Thoracic aorta (tissue), 2 donors: ENCODE measurements around the gene SERPINE2. TPM values are rescaled to one million over a fixed set of nuclear protein-coding genes. Genes with fewer than 3 reads are reported as not detected.

Experiments used
- ATAC-seq: fragments of 150-250 bp; one replicate; pipeline ENCODE4 v1.8.0; 2017; ENCODE audit warnings: low read depth; ENCODE audit not compliant: insufficient number of reproducible peaks, low FRiP score
- DNase-seq: peaks from one replicate; pipeline ENCODE4 v3.0.0-alpha.2; 2020; ENCODE audit warnings: low spot score
- H3K27ac ChIP-seq, 2 donors: fragments of 200-600 bp; sonication (generic); 1 replicate in 1 of 2; 2 replicates in 1 of 2; pipeline ENCODE4 v1.5.1; 2016; ENCODE audit warnings: mild to moderate bottlenecking in 2 of 2, moderate library complexity in 2 of 2
- H3K27me3 ChIP-seq: fragments of 200-600 bp; sonication (generic); replicated peaks from 2 replicates; pipeline ENCODE4 v1.6.0; 2016; ENCODE audit warnings: mild to moderate bottlenecking; ENCODE audit not compliant: insufficient read depth
- H3K36me3 ChIP-seq: fragments of 200-600 bp; sonication (generic); one replicate; pipeline ENCODE4 v1.5.1; 2016
- H3K4me1 ChIP-seq, 2 donors: fragments of 200-600 bp; sonication (generic); 1 replicate in 1 of 2; 2 replicates in 1 of 2; pipeline versions ENCODE4 v1.5.1 to v1.6.0; 2016; ENCODE audit warnings: low read depth in 2 of 2, mild to moderate bottlenecking in 1 of 2; ENCODE audit not compliant: control insufficient read depth in 1 of 2
- H3K4me3 ChIP-seq: fragments of 200-600 bp; sonication (generic); 2 replicates; pipeline ENCODE4 v1.5.1; 2016; ENCODE audit warnings: mild to moderate bottlenecking
- H3K9me3 ChIP-seq: fragments of 200-600 bp; sonication (generic); 2 replicates; pipeline ENCODE4 v1.5.1; 2016
- CTCF ChIP-seq: fragments of 200-600 bp; sonication (generic); IDR thresholded peaks from one replicate; pipeline ENCODE4 v1.5.1; 2019; ENCODE audit warnings: antibody characterized with exemption
- total RNA-seq, 2 donors: library from RNA; depleted of rRNA; stranded (reverse); fragments of >200 nt; gene quantifications; one replicate each; pipeline versions ENCODE4 v1.1.0 to v1.2.3, GENCODE V29; 2016

SERPINE2 gene
- total RNA-seq, 2 donors from 2014 or later: 29.0 to 47.3 TPM

GRCh38 chr2:223969315-223969714, 69.8 kb downstream of the SERPINE2 start:
- ATAC-seq (no peak), DNase-seq (no peak)
- no peak for TF ChIP-seq CTCF
- peaks cover 18% of the 10 kb centered on the region for H3K36me3 ChIP-seq
- no peak overlapping the region for H3K4me3 ChIP-seq
- H3K27me3 ChIP-seq: no peaks in the 10 kb centered on the region
- no peaks in the 10 kb centered on the region for H3K4me1 ChIP-seq
- H3K9me3 ChIP-seq: no peaks in the 10 kb centered on the region
- H3K27ac ChIP-seq: no peak overlapping the region

GRCh38 chr2:223967981-223968380, 71.1 kb downstream of the SERPINE2 start:
- ATAC-seq (no peak), DNase-seq (no peak)
- H3K27me3 ChIP-seq: no peaks in the 10 kb centered on the region
- H3K9me3 ChIP-seq: no peaks in the 10 kb centered on the region
- peaks cover 22% of the 10 kb centered on the region for H3K36me3 ChIP-seq
- no peak overlapping the region for H3K27ac ChIP-seq
- peaks cover 0 to 3% of the 10 kb centered on the region in 2 donors for H3K4me1 ChIP-seq
- no peak overlapping the region for H3K4me3 ChIP-seq
- no peak for TF ChIP-seq CTCF

- peak overlapping the region; percentile 95 for H3K4me3 ChIP-seq
- H3K4me1 ChIP-seq: peaks cover 50 to 59% of the 10 kb centered on the region in 2 donors
- no peak for ATAC-seq
- no peak overlapping the region for H3K27ac ChIP-seq
- no peaks in the 10 kb centered on the region for H3K27me3 ChIP-seq
- H3K9me3 ChIP-seq: no peaks in the 10 kb centered on the region
- peaks cover 7% of the 10 kb centered on the region for H3K36me3 ChIP-seq
- TF ChIP-seq CTCF: no peak
- no peak for DNase-seq
Measured at GRCh38 chr2:223959688-223960087, 79.4 kb downstream of the SERPINE2 start.

GRCh38 chr2:223957092-223957851, 81.8 kb downstream of the SERPINE2 start, which contains the start of gene MRPL44:
Gene MRPL44, plus strand, starts transcription at chr2:223957463. Its CDS starts 10 bp downstream, at chr2:223957473.
- peak; percentile 77 for DNase-seq
- Histone ChIP-seq H3K9me3 (no peaks in the 10 kb centered on the region), H3K4me3 (peak within 1 kb of the TSS; percentile 95), H3K27ac (peak within 1 kb of the TSS; percentile 66 to 88), H3K36me3 (no peaks in the 10 kb centered on the region), H3K27me3 (no peaks in the 10 kb centered on the region), H3K4me1 (peaks cover 46 to 51% of the 10 kb centered on the region in 2 donors)
- no peak for TF ChIP-seq CTCF
- ATAC-seq: peak; percentile 90

- ATAC-seq (no peak), DNase-seq (no peak)
- no peaks in the 10 kb centered on the region for H3K9me3 ChIP-seq
- H3K27me3 ChIP-seq: no peaks in the 10 kb centered on the region
- peak overlapping the region; percentile 95 for H3K4me3 ChIP-seq
- no peak for TF ChIP-seq CTCF
- no peaks in the 10 kb centered on the region for H3K36me3 ChIP-seq
- H3K4me1 ChIP-seq: peaks cover 37 to 41% of the 10 kb centered on the region in 2 donors
- H3K27ac ChIP-seq: peak overlapping the region; percentile 66 to 88
Measured at GRCh38 chr2:223956300-223956699, 82.8 kb downstream of the SERPINE2 start.
